HEK293 (cell line): Measurements from ENCODE around the gene PPP1R15B.

ENCODE experiments used
- CTCF ChIA-PET: fragments of 350-600 bp; formaldehyde crosslinking; extraction: SDS; loops from one replicate; lab custom pipeline; 2021; ENCODE audit warnings: antibody characterized with exemption; lab: Yijun Ruan, JAX
- POLR2A ChIA-PET: fragments of 300-600 bp; formaldehyde crosslinking; extraction: SDS; loops from one replicate; lab custom pipeline; 2020; ENCODE audit warnings: antibody characterized with exemption, inconsistent platforms; lab: Yijun Ruan, JAX
- H3K27ac ChIP-seq: fragments of 200-500 bp; sonication (Bioruptor generic); 2 replicates; pipeline ENCODE4 v1.5.1; 2014; ENCODE audit warnings: low read depth, low read length, control low read depth, inconsistent platforms; ENCODE audit errors: extremely low read depth
- H3K36me3 ChIP-seq, 2 experiments: fragments of 200-500 bp in 1 of 2; sonication (Bioruptor generic) in 1 of 2; 1 replicate in 1 of 2; 2 replicates in 1 of 2; pipeline ENCODE4 v1.5.1; 2014 to 2017; ENCODE audit warnings: inconsistent platforms in 2 of 2, low read length in 2 of 2; ENCODE audit not compliant: control insufficient read depth in 2 of 2, insufficient read depth in 1 of 2
- H3K4me1 ChIP-seq: fragments of 200-500 bp; sonication (Bioruptor generic); 2 replicates; pipeline ENCODE4 v1.5.1; 2014; ENCODE audit warnings: mild to moderate bottlenecking, low read length, inconsistent platforms; ENCODE audit not compliant: control insufficient read depth, insufficient read depth
- H3K4me3 ChIP-seq: 2 replicates; pipeline ENCODE4 v1.5.1; 2011; ENCODE audit warnings: low read depth, mild to moderate bottlenecking, control low read depth, low read length, moderate library complexity
- H3K9me3 ChIP-seq: fragments of 200-500 bp; sonication (Bioruptor generic); 2 replicates; pipeline ENCODE4 v1.5.1; 2014; ENCODE audit warnings: low read depth, low read length, inconsistent platforms; ENCODE audit not compliant: control insufficient read depth, insufficient read depth
- GLIS1 ChIP-seq: fragments of 450-650 bp; formaldehyde crosslinking; IDR thresholded peaks from 2 replicates; pipeline ENCODE4 v1.5.1; 2016; ENCODE audit warnings: missing biosample characterization, missing genetic modification characterization
- KLF8 ChIP-seq: fragments of 450-650 bp; formaldehyde crosslinking; IDR thresholded peaks from 2 replicates; pipeline ENCODE4 v1.5.1; 2016; ENCODE audit warnings: missing biosample characterization, missing genetic modification characterization
- MZF1 ChIP-seq: fragments of 450-650 bp; formaldehyde crosslinking; IDR thresholded peaks from 2 replicates; pipeline ENCODE4 v1.5.1; 2017; ENCODE audit warnings: missing biosample characterization, missing genetic modification characterization, borderline replicate concordance
- RBAK ChIP-seq: fragments of 450-650 bp; formaldehyde crosslinking; IDR thresholded peaks from 2 replicates; pipeline ENCODE4 v1.5.1; 2016; ENCODE audit warnings: missing biosample characterization, missing genetic modification characterization
- SCRT2 ChIP-seq: fragments of 450-650 bp; formaldehyde crosslinking; IDR thresholded peaks from 2 replicates; pipeline ENCODE4 v1.5.1; 2016; ENCODE audit warnings: missing biosample characterization, missing genetic modification characterization
- SP7 ChIP-seq: fragments of 450-650 bp; formaldehyde crosslinking; IDR thresholded peaks from 2 replicates; pipeline ENCODE4 v1.5.1; 2016; ENCODE audit warnings: missing biosample characterization, missing genetic modification characterization
- ZBTB20 ChIP-seq: fragments of 450-650 bp; formaldehyde crosslinking; IDR thresholded peaks from 2 replicates; pipeline ENCODE4 v1.5.1; 2016; ENCODE audit warnings: missing biosample characterization, missing genetic modification characterization
- ZBTB21 ChIP-seq: fragments of 450-650 bp; formaldehyde crosslinking; IDR thresholded peaks from 2 replicates; pipeline ENCODE4 v1.5.1; 2017; ENCODE audit warnings: missing biosample characterization, missing genetic modification characterization
- ZNF10 ChIP-seq: fragments of 450-650 bp; formaldehyde crosslinking; IDR thresholded peaks from 2 replicates; pipeline ENCODE4 v1.5.1; 2017; ENCODE audit warnings: missing biosample characterization, missing genetic modification characterization
- ZNF174 ChIP-seq: fragments of 450-650 bp; formaldehyde crosslinking; IDR thresholded peaks from 2 replicates; pipeline ENCODE4 v1.5.0; 2017; ENCODE audit warnings: missing biosample characterization, mild to moderate bottlenecking, missing genetic modification characterization
- ZNF184 ChIP-seq: fragments of 450-650 bp; IDR thresholded peaks from 2 replicates; pipeline ENCODE4 v1.5.1; 2018; ENCODE audit warnings: missing biosample characterization, mild to moderate bottlenecking, missing genetic modification characterization
- ZNF24 ChIP-seq: fragments of 450-650 bp; formaldehyde crosslinking; IDR thresholded peaks from 2 replicates; pipeline ENCODE4 v1.5.1; 2016; ENCODE audit warnings: missing biosample characterization, missing genetic modification characterization
- ZNF302 ChIP-seq: fragments of 450-650 bp; formaldehyde crosslinking; IDR thresholded peaks from 2 replicates; pipeline ENCODE4 v1.5.1; 2016; ENCODE audit warnings: missing biosample characterization, missing genetic modification characterization, low read depth
- ZNF501 ChIP-seq: fragments of 450-650 bp; formaldehyde crosslinking; IDR thresholded peaks from 2 replicates; pipeline ENCODE4 v1.5.1; 2016; ENCODE audit warnings: missing biosample characterization, missing genetic modification characterization
- ZNF529 ChIP-seq: fragments of 450-650 bp; formaldehyde crosslinking; IDR thresholded peaks from 2 replicates; pipeline ENCODE4 v1.5.1; 2017; ENCODE audit warnings: missing genetic modification characterization, missing biosample characterization; ENCODE audit not compliant: insufficient replicate concordance
- ZNF600 ChIP-seq: fragments of 450-650 bp; formaldehyde crosslinking; IDR thresholded peaks from 2 replicates; pipeline ENCODE4 v1.5.1; 2016; ENCODE audit warnings: missing biosample characterization, missing genetic modification characterization
- ZNF621 ChIP-seq: fragments of 450-650 bp; formaldehyde crosslinking; IDR thresholded peaks from 2 replicates; pipeline ENCODE4 v1.5.1; 2017; ENCODE audit warnings: missing biosample characterization, missing genetic modification characterization
- ZNF830 ChIP-seq: fragments of 450-650 bp; IDR thresholded peaks from 2 replicates; pipeline ENCODE4 v1.5.0; 2018; ENCODE audit warnings: missing biosample characterization, missing genetic modification characterization, low read depth, mild to moderate bottlenecking, moderate library complexity
- ZXDB ChIP-seq: fragments of 450-650 bp; formaldehyde crosslinking; IDR thresholded peaks from 2 replicates; pipeline ENCODE4 v1.5.1; 2016; ENCODE audit warnings: missing biosample characterization, missing genetic modification characterization
- TF ChIP-seq, protein P1 (sequence below): fragments of 450-650 bp; formaldehyde crosslinking; IDR thresholded peaks from 2 replicates; pipeline ENCODE4 v1.5.1; 2017; ENCODE audit warnings: missing biosample characterization, mild to moderate bottlenecking, missing genetic modification characterization, moderate library complexity
- TF ChIP-seq, protein P2 (sequence below): fragments of 450-650 bp; formaldehyde crosslinking; IDR thresholded peaks from 2 replicates; pipeline ENCODE4 v1.5.1; 2016; ENCODE audit warnings: missing biosample characterization, missing genetic modification characterization
- TF ChIP-seq, protein P3 (sequence below): fragments of 450-650 bp; formaldehyde crosslinking; IDR thresholded peaks from 2 replicates; pipeline ENCODE4 v1.5.1; 2016; ENCODE audit warnings: missing biosample characterization, missing genetic modification characterization
- TF ChIP-seq, protein P4 (sequence below): fragments of 450-650 bp; IDR thresholded peaks from 2 replicates; pipeline ENCODE4 v1.5.1; 2018; ENCODE audit warnings: missing biosample characterization, missing genetic modification characterization
- TF ChIP-seq, protein P5 (sequence below): fragments of 450-650 bp; formaldehyde crosslinking; conservative IDR thresholded peaks from 2 replicates; pipeline ENCODE4 v1.5.1; 2016; ENCODE audit warnings: low read depth, missing biosample characterization, missing genetic modification characterization
- TF ChIP-seq, protein P6 (sequence below): fragments of 450-650 bp; formaldehyde crosslinking; IDR thresholded peaks from 2 replicates; pipeline ENCODE4 v1.5.1; 2017; ENCODE audit warnings: missing biosample characterization, missing genetic modification characterization

PPP1R15B gene

DNA sequence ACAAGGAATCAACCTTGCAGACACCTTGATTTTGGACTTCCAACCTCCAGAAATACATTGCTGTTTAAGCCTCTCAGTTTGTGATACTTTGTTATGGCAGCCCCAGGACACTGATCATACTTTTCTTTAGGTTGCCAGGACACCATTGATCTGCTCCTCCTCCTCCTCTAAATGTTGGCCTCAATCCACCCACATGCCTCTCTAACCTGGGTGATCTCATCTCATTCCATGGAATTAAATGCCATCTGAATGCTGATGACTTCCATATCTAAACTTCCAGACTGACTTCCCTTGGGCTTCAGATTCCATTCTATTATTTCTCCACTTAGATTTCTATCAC, 7.4 kb upstream of the PPP1R15B start:
- ChIA-PET CTCF (interaction anchor here (0.7 to 7.5 kb wide), 5 partner anchors 13 to 256 kb away, joined by 3 to 55 read pairs (median 5); no protein-coding TSS in a partner anchor), POLR2A (no interaction called here)
- Histone ChIP-seq H3K4me1 (peaks cover 16% of the 10 kb centered on the region; the same call in 1 of the 2 replicates), H3K4me3 (no peak overlapping the region), H3K36me3 (peaks cover 0 to 3% of the 10 kb centered on the region in 2 experiments; a peak in 1 of 3 replicates), H3K27ac (no peak overlapping the region), H3K9me3 (no peaks in the 10 kb centered on the region)
- TF ChIP-seq, protein P1, sequence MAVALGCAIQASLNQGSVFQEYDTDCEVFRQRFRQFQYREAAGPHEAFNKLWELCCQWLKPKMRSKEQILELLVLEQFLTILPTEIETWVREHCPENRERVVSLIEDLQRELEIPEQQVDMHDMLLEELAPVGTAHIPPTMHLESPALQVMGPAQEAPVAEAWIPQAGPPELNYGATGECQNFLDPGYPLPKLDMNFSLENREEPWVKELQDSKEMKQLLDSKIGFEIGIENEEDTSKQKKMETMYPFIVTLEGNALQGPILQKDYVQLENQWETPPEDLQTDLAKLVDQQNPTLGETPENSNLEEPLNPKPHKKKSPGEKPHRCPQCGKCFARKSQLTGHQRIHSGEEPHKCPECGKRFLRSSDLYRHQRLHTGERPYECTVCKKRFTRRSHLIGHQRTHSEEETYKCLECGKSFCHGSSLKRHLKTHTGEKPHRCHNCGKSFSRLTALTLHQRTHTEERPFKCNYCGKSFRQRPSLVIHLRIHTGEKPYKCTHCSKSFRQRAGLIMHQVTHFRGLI (tag by site-specific recombination): no peak
- TF ChIP-seq, protein P2, sequence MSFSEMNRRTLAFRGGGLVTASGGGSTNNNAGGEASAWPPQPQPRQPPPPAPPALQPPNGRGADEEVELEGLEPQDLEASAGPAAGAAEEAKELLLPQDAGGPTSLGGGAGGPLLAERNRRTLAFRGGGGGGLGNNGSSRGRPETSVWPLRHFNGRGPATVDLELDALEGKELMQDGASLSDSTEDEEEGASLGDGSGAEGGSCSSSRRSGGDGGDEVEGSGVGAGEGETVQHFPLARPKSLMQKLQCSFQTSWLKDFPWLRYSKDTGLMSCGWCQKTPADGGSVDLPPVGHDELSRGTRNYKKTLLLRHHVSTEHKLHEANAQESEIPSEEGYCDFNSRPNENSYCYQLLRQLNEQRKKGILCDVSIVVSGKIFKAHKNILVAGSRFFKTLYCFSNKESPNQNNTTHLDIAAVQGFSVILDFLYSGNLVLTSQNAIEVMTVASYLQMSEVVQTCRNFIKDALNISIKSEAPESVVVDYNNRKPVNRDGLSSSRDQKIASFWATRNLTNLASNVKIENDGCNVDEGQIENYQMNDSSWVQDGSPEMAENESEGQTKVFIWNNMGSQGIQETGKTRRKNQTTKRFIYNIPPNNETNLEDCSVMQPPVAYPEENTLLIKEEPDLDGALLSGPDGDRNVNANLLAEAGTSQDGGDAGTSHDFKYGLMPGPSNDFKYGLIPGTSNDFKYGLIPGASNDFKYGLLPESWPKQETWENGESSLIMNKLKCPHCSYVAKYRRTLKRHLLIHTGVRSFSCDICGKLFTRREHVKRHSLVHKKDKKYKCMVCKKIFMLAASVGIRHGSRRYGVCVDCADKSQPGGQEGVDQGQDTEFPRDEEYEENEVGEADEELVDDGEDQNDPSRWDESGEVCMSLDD (tag by site-specific recombination): no peak
- TF ChIP-seq ZNF600 (tag by site-specific recombination) (peak; percentile 90; the same call in 1 of the 2 replicates), SCRT2 (tag by site-specific recombination) (no peak), ZNF621 (no peak), ZNF501 (no peak), RBAK (tag by site-specific recombination) (no peak), ZNF10 (tag by site-specific recombination) (0 out of 2 replicates have a peak, but pooled peaks have one; percentile 10), ZNF302 (tag by site-specific recombination) (no peak), ZNF830 (tag by site-specific recombination) (no peak), GLIS1 (tag by site-specific recombination) (no peak), ZXDB (tag by site-specific recombination) (peak; percentile 35; the same call in 1 of the 2 replicates), ZNF529 (tag by site-specific recombination) (no peak), MZF1 (no peak), ZNF184 (tag by site-specific recombination) (no peak), SP7 (tag by site-specific recombination) (peak; percentile 39; the same call in 1 of the 2 replicates), ZNF24 (tag by site-specific recombination) (no peak), ZBTB20 (tag by site-specific recombination) (0 out of 2 replicates have a peak, but pooled peaks have one; percentile 22), ZBTB21 (tag by site-specific recombination) (0 out of 2 replicates have a peak, but pooled peaks have one; percentile 35), ZNF174 (no peak), KLF8 (tag by site-specific recombination) (0 out of 2 replicates have a peak, but pooled peaks have one; percentile 40)
- TF ChIP-seq, protein P3, sequence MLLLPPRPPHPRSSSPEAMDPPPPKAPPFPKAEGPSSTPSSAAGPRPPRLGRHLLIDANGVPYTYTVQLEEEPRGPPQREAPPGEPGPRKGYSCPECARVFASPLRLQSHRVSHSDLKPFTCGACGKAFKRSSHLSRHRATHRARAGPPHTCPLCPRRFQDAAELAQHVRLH: no peak
- TF ChIP-seq, protein P4, sequence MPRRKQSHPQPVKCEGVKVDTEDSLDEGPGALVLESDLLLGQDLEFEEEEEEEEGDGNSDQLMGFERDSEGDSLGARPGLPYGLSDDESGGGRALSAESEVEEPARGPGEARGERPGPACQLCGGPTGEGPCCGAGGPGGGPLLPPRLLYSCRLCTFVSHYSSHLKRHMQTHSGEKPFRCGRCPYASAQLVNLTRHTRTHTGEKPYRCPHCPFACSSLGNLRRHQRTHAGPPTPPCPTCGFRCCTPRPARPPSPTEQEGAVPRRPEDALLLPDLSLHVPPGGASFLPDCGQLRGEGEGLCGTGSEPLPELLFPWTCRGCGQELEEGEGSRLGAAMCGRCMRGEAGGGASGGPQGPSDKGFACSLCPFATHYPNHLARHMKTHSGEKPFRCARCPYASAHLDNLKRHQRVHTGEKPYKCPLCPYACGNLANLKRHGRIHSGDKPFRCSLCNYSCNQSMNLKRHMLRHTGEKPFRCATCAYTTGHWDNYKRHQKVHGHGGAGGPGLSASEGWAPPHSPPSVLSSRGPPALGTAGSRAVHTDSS: 0 out of 2 replicates have a peak, but pooled peaks have one; percentile 19
- TF ChIP-seq, protein P5, sequence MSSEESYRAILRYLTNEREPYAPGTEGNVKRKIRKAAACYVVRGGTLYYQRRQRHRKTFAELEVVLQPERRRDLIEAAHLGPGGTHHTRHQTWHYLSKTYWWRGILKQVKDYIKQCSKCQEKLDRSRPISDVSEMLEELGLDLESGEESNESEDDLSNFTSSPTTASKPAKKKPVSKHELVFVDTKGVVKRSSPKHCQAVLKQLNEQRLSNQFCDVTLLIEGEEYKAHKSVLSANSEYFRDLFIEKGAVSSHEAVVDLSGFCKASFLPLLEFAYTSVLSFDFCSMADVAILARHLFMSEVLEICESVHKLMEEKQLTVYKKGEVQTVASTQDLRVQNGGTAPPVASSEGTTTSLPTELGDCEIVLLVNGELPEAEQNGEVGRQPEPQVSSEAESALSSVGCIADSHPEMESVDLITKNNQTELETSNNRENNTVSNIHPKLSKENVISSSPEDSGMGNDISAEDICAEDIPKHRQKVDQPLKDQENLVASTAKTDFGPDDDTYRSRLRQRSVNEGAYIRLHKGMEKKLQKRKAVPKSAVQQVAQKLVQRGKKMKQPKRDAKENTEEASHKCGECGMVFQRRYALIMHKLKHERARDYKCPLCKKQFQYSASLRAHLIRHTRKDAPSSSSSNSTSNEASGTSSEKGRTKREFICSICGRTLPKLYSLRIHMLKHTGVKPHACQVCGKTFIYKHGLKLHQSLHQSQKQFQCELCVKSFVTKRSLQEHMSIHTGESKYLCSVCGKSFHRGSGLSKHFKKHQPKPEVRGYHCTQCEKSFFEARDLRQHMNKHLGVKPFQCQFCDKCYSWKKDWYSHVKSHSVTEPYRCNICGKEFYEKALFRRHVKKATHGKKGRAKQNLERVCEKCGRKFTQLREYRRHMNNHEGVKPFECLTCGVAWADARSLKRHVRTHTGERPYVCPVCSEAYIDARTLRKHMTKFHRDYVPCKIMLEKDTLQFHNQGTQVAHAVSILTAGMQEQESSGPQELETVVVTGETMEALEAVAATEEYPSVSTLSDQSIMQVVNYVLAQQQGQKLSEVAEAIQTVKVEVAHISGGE (tag by site-specific recombination): no peak
- TF ChIP-seq, protein P6, sequence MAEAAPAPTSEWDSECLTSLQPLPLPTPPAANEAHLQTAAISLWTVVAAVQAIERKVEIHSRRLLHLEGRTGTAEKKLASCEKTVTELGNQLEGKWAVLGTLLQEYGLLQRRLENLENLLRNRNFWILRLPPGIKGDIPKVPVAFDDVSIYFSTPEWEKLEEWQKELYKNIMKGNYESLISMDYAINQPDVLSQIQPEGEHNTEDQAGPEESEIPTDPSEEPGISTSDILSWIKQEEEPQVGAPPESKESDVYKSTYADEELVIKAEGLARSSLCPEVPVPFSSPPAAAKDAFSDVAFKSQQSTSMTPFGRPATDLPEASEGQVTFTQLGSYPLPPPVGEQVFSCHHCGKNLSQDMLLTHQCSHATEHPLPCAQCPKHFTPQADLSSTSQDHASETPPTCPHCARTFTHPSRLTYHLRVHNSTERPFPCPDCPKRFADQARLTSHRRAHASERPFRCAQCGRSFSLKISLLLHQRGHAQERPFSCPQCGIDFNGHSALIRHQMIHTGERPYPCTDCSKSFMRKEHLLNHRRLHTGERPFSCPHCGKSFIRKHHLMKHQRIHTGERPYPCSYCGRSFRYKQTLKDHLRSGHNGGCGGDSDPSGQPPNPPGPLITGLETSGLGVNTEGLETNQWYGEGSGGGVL (tag by site-specific recombination): no peak
